Measurements from ENCODE around the gene SLC5A10. TPM values are rescaled to one million over a fixed set of nuclear protein-coding genes. Genes with fewer than 3 reads are reported as not detected.

The SLC5A10 gene
- total RNA-seq, 4 donors from 2014 or later = not detected

DNA sequence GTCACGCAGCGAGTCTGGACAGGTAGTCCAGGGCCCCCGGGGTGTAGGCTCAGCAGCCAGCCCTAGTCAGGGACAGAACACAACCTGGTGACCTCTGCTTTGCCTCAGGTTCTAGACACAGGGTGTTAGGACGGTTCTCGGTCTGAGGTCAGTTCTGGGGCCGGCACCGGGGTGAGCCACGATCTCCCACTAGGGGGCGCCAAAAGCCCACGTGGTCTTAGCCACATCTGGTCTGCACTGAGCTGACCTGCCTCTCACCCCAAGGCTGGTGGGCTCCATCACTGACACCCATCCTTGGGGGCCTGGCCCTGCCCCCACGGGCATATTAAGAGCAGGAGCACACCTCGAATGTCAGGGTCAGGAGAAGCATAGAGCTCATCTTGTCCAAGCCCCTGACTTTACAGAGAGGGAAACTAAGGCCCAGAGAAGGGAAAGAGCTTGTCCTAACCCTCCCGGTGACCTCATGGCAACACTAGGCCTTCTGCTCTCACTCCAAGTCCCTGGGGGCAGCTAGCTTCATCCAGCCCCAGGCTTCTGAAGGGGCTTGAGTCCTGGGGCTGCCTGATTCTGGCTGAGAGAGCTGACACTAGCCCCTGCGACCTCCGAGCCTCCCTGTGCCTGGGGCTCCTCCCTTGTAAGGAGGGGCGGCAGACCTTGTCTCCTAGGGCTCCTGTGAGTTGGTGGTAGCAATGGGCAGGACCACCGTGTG lies 9.0 kb downstream of the SLC5A10 start:
- Histone ChIP-seq H3K27ac (replicated peaks in 1 of 4) (no peak overlapping the region), H3K36me3 (no peaks in the 10 kb centered on the region), H3K27me3 (no peaks in the 10 kb centered on the region), H3K9me3 (no peaks in the 10 kb centered on the region), H3K4me3 (no peak overlapping the region), H3K4me1 (peaks cover 0 to 16% (median 15%) of the 10 kb centered on the region in 4 donors)
- 47% methylated on average over 12 of the region's 17 CpGs for WGBS
- no peak for TF ChIP-seq POLR2A (IDR thresholded peaks at IDR 0.05; ENCODE audit: low read depth)
- TF ChIP-seq POLR2AphosphoS5 (IDR thresholded peaks at IDR 0.05) = peak in 1 of 2 donors; percentile 33
- no peak for TF ChIP-seq EP300 (IDR thresholded peaks at IDR 0.05)
- TF ChIP-seq, protein P1, sequence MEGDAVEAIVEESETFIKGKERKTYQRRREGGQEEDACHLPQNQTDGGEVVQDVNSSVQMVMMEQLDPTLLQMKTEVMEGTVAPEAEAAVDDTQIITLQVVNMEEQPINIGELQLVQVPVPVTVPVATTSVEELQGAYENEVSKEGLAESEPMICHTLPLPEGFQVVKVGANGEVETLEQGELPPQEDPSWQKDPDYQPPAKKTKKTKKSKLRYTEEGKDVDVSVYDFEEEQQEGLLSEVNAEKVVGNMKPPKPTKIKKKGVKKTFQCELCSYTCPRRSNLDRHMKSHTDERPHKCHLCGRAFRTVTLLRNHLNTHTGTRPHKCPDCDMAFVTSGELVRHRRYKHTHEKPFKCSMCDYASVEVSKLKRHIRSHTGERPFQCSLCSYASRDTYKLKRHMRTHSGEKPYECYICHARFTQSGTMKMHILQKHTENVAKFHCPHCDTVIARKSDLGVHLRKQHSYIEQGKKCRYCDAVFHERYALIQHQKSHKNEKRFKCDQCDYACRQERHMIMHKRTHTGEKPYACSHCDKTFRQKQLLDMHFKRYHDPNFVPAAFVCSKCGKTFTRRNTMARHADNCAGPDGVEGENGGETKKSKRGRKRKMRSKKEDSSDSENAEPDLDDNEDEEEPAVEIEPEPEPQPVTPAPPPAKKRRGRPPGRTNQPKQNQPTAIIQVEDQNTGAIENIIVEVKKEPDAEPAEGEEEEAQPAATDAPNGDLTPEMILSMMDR (IDR thresholded peaks at IDR 0.05) = peak; percentile 82 to 96 (median 87)
- DNase-seq (ENCODE audit: extremely low spot score) = no peak
- intact Hi-C loops (cut with DNase I) = no loop called here

DNA sequence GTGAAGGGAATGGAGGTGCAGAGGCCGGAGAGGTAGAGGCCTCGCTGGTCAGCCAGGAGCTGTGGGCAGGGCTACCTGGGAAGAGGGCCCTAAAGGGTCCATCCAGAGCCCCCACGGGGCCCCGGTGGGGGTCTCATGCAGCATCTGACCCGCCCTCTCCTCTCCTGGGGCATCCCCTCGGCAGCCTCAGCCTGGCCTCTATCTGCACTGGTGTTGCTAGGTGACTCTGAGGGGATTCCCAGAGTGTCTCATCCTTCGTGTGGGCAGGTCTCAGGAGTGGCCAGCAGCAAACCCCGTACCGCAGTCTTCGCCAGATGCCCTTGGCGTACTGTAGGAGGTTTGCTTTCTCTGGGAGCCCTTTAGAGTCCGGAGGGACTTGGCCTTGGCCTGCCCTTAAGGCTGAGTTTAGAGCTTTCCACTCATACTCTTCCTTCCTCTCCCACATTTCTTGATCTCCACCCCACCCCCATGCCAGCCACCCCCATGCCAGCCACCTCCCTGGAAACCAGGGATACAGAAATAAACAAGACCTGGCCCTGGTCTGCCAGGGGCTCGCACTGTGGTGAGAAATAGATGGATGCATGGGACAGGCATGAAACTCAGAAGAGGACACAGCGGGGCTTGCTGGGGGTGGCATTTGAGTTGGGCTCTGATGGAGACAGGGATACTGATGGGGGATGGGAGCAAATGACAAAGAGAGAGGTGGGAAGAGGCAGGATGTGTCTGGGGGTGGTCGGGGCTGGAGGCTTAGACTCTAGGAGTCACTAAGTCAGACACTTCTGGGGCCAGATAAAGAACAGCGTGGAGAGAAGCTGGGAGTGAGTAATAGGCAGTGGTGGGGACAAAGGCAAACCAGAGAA lies 9.9 kb downstream of the SLC5A10 start:
- Histone ChIP-seq H3K9me3 (no peaks in the 10 kb centered on the region), H3K4me3 (no peak overlapping the region), H3K36me3 (no peaks in the 10 kb centered on the region), H3K27me3 (no peaks in the 10 kb centered on the region), H3K4me1 (peaks cover 0 to 16% (median 15%) of the 10 kb centered on the region in 4 donors), H3K27ac (replicated peaks in 1 of 4) (no peak overlapping the region)
- no peak for TF ChIP-seq POLR2A (IDR thresholded peaks at IDR 0.05; ENCODE audit: low read depth)
- intact Hi-C loops (cut with DNase I) = no loop called here
- 71% methylated on average over 7 of the region's 16 CpGs for WGBS
- no peak for DNase-seq (ENCODE audit: extremely low spot score)

DNA sequence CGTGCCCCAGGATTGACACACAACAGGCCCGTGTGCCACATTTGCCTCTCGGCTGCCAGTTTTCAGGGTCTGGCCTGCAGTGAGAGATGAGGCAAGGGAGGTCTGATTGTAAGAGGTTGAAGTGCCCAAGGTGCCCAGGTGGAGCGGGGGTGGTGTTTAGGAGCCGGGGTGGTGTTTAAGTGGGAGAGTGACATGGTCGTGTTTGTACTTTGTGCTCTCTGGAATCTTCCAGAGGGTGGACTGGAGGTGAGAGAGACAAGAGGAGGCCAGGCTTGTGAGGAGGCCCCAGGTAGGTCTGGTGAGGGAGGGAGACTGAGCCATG lies 10.5 kb downstream of the SLC5A10 start:
- TF ChIP-seq EP300 (IDR thresholded peaks at IDR 0.05) = no peak
- no peak for TF ChIP-seq POLR2AphosphoS5 (IDR thresholded peaks at IDR 0.05)
- TF ChIP-seq, protein P1 (IDR thresholded peaks at IDR 0.05) = no peak
- TF ChIP-seq POLR2A (IDR thresholded peaks at IDR 0.05; ENCODE audit: low read depth) = no peak

DNA sequence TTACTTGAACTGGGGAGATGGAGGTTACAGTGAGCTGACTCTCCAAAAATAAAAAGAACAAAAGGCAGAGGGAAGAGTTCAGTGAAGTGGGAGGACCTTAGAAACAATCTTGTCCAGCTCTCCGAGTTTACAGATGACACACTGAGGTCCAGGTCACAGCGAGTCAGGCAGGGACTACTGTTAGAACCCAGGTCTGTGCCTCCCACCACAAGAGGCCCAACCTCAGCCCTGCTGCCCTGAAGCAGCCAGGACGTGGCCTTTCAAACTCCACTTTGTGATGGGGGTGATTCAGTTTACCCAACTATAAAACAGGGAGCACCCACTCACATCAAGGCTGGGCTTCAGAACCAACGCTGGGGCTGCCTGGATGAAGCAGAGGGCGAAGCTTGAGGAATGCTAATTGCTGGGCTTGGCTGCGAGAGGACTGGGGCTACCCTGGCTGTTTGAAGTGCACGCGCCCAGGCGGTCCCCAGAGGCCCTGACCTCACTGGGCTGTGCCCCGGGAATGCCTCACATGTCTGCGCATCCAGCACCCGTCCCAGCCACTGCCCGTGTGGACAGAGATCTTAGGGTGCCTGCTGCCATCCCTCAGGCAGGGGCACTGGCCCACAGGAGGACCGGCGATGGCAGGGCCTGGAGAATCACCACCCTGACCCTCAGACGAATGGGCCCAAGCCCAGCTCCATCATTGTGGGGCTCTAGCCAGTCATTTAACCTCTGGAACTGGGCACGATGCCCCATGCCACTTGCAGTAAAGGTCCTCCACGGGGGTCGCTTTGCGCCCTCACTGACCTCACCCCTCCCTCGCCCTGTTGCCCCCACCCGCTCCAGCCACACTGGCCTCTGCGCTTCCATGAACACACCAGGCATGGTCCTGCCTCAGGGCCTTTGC lies 11.4 kb downstream of the SLC5A10 start:
- H3K27me3 ChIP-seq = no peaks in the 10 kb centered on the region
- DNase-seq (ENCODE audit: extremely low spot score) = no peak
- 88% methylated on average over 23 of the region's 23 CpGs for WGBS
- no peaks in the 10 kb centered on the region for H3K36me3 ChIP-seq
- no peak overlapping the region for H3K4me3 ChIP-seq
- TF ChIP-seq EP300 (IDR thresholded peaks at IDR 0.05) = no peak
- TF ChIP-seq, protein P1 (IDR thresholded peaks at IDR 0.05) = no peak
- TF ChIP-seq POLR2A (IDR thresholded peaks at IDR 0.05; ENCODE audit: low read depth) = no peak
- TF ChIP-seq POLR2AphosphoS5 (IDR thresholded peaks at IDR 0.05) = no peak
- peaks cover 0 to 16% (median 15%) of the 10 kb centered on the region in 4 donors for H3K4me1 ChIP-seq
- no peaks in the 10 kb centered on the region for H3K9me3 ChIP-seq
- intact Hi-C loops (cut with DNase I) = no loop called here
- H3K27ac ChIP-seq (replicated peaks in 1 of 4) = no peak overlapping the region

More for the DNA sequence above, 10.5 kb downstream of the SLC5A10 start:
- Histone ChIP-seq H3K27ac (replicated peaks in 1 of 4) (no peak overlapping the region), H3K9me3 (no peaks in the 10 kb centered on the region), H3K36me3 (no peaks in the 10 kb centered on the region), H3K27me3 (no peaks in the 10 kb centered on the region), H3K4me3 (no peak overlapping the region), H3K4me1 (peaks cover 0 to 16% (median 15%) of the 10 kb centered on the region in 4 donors)
- DNase-seq (ENCODE audit: extremely low spot score) = no peak
- WGBS = 75% methylated on average over 6 of the region's 6 CpGs
- intact Hi-C loops (cut with DNase I) = no loop called here

Measured in esophagus muscularis mucosa (tissue), 4 donors.